GM23338 (cell line): ENCODE measurements around the gene SLC25A48. TPM values are rescaled to one million over a fixed set of nuclear protein-coding genes. Genes with fewer than 3 reads are reported as not detected.

Experiments
- ATAC-seq: fragments of 200-7000 bp; cut with Tn5 transposase; 3 replicates; pipeline ENCODE4 v1.9.1; 2020
- DNase-seq: peaks from one replicate; pipeline ENCODE4 v3.0.0-alpha.2; 2015; ENCODE audit warnings: low spot score
- H2AFZ ChIP-seq: fragments of 200-600 bp; sonication (generic); 2 replicates; pipeline ENCODE4 v1.8.0; 2016; ENCODE audit warnings: antibody characterized with exemption, mild to moderate bottlenecking, moderate library complexity
- H3F3A ChIP-seq: fragments of 200-600 bp; sonication (generic); replicated peaks from 2 replicates; pipeline ENCODE4 v1.8.0; 2017; ENCODE audit warnings: antibody characterized with exemption, mixed run types, low read depth
- H3K27ac ChIP-seq: fragments of 200-600 bp; sonication (generic); 2 replicates; pipeline ENCODE4 v1.6.1; 2016; ENCODE audit warnings: low read depth
- H3K27me3 ChIP-seq: fragments of 200-600 bp; sonication (generic); 2 replicates; pipeline ENCODE4 v1.8.0; 2016; ENCODE audit warnings: mild to moderate bottlenecking, mixed run types, moderate library complexity; ENCODE audit not compliant: insufficient read depth
- H3K36me3 ChIP-seq: fragments of 200-600 bp; sonication (generic); 2 replicates; pipeline ENCODE4 v1.8.0; 2016; ENCODE audit warnings: mild to moderate bottlenecking; ENCODE audit not compliant: insufficient read depth
- H3K4me1 ChIP-seq: fragments of 200-600 bp; sonication (generic); 2 replicates; pipeline ENCODE4 v1.8.0; 2016; ENCODE audit warnings: mild to moderate bottlenecking, moderate library complexity; ENCODE audit not compliant: insufficient read depth
- H3K4me2 ChIP-seq: fragments of 200-600 bp; sonication (generic); 2 replicates; pipeline ENCODE4 v1.7.1; 2017; ENCODE audit warnings: mixed run types
- H3K4me3 ChIP-seq: fragments of 200-600 bp; sonication (generic); 2 replicates; pipeline ENCODE4 v1.6.1; 2016; ENCODE audit warnings: mixed run types
- H3K79me2 ChIP-seq: fragments of 200-600 bp; sonication (generic); replicated peaks from 2 replicates; pipeline ENCODE4 v1.8.0; 2017; ENCODE audit warnings: mild to moderate bottlenecking; ENCODE audit not compliant: insufficient read depth
- H3K9me2 ChIP-seq: fragments of 200-600 bp; sonication (generic); 2 replicates; pipeline ENCODE4 v1.8.0; 2017; ENCODE audit not compliant: insufficient read depth
- H4K20me1 ChIP-seq: fragments of 200-600 bp; sonication (generic); replicated peaks from 2 replicates; pipeline ENCODE4 v1.8.0; 2017; ENCODE audit warnings: mild to moderate bottlenecking; ENCODE audit not compliant: insufficient read depth
- H3K27ac Mint-ChIP-seq: 2 replicates; pipeline ENCODE4 v1.8.0; 2020; ENCODE audit warnings: inconsistent platforms, mild to moderate bottlenecking, moderate library complexity, mixed read lengths
- H3K27me3 Mint-ChIP-seq: 3 replicates; pipeline ENCODE4 v1.8.0; 2022; ENCODE audit warnings: low read depth, mild to moderate bottlenecking, moderate library complexity, mixed read lengths, inconsistent platforms; ENCODE audit not compliant: insufficient read depth, poor library complexity
- H3K36me3 Mint-ChIP-seq: 3 replicates; pipeline ENCODE4 v1.8.0; 2021; ENCODE audit warnings: low read depth, mild to moderate bottlenecking, inconsistent platforms, moderate library complexity, mixed read lengths
- H3K4me1 Mint-ChIP-seq: 3 replicates; pipeline ENCODE4 v1.8.0; 2020; ENCODE audit warnings: mild to moderate bottlenecking, inconsistent platforms, mixed read lengths
- H3K4me3 Mint-ChIP-seq: 3 replicates; pipeline ENCODE4 v1.8.0; 2021; ENCODE audit warnings: moderate library complexity, mild to moderate bottlenecking, inconsistent platforms, mixed read lengths
- H3K9me3 Mint-ChIP-seq: 3 replicates; pipeline ENCODE4 v1.8.0; 2020; ENCODE audit warnings: moderate library complexity, mild to moderate bottlenecking, inconsistent platforms, mixed read lengths
- EZH2phosphoT487 ChIP-seq: fragments of 200-600 bp; sonication (generic); IDR thresholded peaks from one replicate; pipeline ENCODE4 v1.8.1; 2018; ENCODE audit warnings: antibody characterized with exemption; ENCODE audit not compliant: unreplicated experiment
- NANOG ChIP-seq: IDR thresholded peaks from 2 replicates; pipeline ENCODE4 v1.6.1; 2016; ENCODE audit warnings: antibody characterized with exemption, borderline replicate concordance
- STAT1 ChIP-seq: IDR thresholded peaks from one replicate; pipeline ENCODE4 v1.6.1; 2016; ENCODE audit warnings: antibody characterized with exemption; ENCODE audit not compliant: unreplicated experiment
- ZNF331 ChIP-seq: fragments of 250-450 bp; sonication (Bioruptor Pico); IDR thresholded peaks from 2 replicates; pipeline ENCODE4 v1.5.0; 2020; ENCODE audit warnings: low read depth, mild to moderate bottlenecking, moderate library complexity
- polyA plus RNA-seq: library from polyadenylated mRNA; unstranded; fragments of >200 nt; fragmentation: Nextera tagmentation; extraction: Ambion mirVana; gene quantifications from 2 replicates; pipeline ENCODE4 v1.2.1, GENCODE V29; 2016
- total RNA-seq: library from RNA; depleted of rRNA; stranded (reverse); fragments of >200 nt; shearing (Covaris generic); gene quantifications from 2 replicates; pipeline ENCODE4 v1.2.3, GENCODE V29; 2014
- TF ChIP-seq, protein P1 (sequence below): fragments of 250-450 bp; sonication (Bioruptor Pico); IDR thresholded peaks from 2 replicates; pipeline ENCODE4 v1.5.0; 2020; ENCODE audit warnings: mild to moderate bottlenecking, moderate library complexity
- TF ChIP-seq, protein P2 (sequence below): IDR thresholded peaks from one replicate; pipeline ENCODE4 v1.6.1; 2018; ENCODE audit warnings: antibody characterized with exemption; ENCODE audit not compliant: unreplicated experiment

The SLC25A48 gene
- total and polyA plus RNA-seq, 2 experiments from 2014 or later = 1.1 to 1.5 TPM

DNA sequence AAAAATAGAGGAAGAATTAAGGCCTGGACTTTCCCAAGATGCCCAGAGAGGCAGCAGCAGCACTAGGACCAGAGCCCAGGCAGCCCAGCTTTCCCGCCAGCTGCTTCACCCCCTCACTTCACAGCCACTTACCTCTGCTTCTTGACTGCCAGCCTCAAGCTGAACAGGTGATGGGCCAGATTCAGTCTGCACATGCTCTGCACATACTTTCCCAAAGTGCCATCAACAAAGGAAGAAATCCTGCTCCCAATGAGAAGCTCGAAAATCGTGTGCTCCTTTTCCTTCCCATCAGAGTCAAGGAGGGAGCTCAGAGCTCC, 4.1 kb upstream of the SLC25A48 start (continued):
- TF ChIP-seq, protein P1, sequence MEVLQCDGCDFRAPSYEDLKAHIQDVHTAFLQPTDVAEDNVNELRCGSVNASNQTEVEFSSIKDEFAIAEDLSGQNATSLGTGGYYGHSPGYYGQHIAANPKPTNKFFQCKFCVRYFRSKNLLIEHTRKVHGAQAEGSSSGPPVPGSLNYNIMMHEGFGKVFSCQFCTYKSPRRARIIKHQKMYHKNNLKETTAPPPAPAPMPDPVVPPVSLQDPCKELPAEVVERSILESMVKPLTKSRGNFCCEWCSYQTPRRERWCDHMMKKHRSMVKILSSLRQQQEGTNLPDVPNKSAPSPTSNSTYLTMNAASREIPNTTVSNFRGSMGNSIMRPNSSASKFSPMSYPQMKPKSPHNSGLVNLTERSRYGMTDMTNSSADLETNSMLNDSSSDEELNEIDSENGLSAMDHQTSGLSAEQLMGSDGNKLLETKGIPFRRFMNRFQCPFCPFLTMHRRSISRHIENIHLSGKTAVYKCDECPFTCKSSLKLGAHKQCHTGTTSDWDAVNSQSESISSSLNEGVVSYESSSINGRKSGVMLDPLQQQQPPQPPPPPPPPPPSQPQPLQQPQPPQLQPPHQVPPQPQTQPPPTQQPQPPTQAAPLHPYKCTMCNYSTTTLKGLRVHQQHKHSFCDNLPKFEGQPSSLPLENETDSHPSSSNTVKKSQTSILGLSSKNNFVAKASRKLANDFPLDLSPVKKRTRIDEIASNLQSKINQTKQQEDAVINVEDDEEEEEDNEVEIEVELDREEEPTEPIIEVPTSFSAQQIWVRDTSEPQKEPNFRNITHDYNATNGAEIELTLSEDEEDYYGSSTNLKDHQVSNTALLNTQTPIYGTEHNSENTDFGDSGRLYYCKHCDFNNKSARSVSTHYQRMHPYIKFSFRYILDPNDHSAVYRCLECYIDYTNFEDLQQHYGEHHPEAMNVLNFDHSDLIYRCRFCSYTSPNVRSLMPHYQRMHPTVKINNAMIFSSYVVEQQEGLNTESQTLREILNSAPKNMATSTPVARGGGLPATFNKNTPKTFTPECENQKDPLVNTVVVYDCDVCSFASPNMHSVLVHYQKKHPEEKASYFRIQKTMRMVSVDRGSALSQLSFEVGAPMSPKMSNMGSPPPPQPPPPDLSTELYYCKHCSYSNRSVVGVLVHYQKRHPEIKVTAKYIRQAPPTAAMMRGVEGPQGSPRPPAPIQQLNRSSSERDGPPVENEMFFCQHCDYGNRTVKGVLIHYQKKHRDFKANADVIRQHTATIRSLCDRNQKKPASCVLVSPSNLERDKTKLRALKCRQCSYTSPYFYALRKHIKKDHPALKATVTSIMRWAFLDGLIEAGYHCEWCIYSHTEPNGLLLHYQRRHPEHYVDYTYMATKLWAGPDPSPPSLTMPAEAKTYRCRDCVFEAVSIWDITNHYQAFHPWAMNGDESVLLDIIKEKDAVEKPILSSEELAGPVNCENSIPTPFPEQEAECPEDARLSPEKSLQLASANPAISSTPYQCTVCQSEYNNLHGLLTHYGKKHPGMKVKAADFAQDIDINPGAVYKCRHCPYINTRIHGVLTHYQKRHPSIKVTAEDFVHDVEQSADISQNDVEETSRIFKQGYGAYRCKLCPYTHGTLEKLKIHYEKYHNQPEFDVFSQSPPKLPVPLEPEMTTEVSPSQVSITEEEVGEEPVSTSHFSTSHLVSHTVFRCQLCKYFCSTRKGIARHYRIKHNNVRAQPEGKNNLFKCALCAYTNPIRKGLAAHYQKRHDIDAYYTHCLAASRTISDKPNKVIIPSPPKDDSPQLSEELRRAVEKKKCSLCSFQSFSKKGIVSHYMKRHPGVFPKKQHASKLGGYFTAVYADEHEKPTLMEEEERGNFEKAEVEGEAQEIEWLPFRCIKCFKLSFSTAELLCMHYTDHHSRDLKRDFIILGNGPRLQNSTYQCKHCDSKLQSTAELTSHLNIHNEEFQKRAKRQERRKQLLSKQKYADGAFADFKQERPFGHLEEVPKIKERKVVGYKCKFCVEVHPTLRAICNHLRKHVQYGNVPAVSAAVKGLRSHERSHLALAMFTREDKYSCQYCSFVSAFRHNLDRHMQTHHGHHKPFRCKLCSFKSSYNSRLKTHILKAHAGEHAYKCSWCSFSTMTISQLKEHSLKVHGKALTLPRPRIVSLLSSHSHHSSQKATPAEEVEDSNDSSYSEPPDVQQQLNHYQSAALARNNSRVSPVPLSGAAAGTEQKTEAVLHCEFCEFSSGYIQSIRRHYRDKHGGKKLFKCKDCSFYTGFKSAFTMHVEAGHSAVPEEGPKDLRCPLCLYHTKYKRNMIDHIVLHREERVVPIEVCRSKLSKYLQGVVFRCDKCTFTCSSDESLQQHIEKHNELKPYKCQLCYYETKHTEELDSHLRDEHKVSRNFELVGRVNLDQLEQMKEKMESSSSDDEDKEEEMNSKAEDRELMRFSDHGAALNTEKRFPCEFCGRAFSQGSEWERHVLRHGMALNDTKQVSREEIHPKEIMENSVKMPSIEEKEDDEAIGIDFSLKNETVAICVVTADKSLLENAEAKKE (CRISPR knock-in tag) = no peak
- TF ChIP-seq NANOG = no peak
- no peak for TF ChIP-seq ZNF331 (CRISPR knock-in tag)
- no peak for TF ChIP-seq STAT1

DNA sequence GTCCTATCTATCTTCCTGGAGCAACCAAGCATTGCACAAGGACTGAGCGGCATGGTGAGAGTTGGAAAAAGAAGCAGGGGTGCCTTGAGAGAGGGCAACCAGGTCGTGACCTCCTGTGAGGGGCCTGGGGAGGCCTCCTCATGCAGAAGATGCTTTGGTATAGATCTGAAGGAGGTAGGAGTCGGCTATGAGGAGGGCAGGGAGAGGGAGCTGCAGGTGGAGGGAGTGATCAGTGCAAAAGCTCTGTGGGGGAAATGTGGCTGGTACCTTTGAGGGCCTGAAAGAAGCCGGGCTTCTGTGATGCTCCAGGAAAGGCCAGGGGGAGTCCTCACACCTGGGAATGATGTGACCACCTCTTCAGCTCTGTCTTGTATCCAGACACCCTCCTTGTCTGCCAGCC, 3.6 kb upstream of the SLC25A48 start:
- no peak overlapping the region for H3K27ac Mint-ChIP-seq
- no peaks in the 10 kb centered on the region for H4K20me1 ChIP-seq
- no peak overlapping the region for H3K4me3 ChIP-seq
- H2AFZ ChIP-seq = no peak overlapping the region
- peaks cover 58% of the 10 kb centered on the region for H3K27me3 Mint-ChIP-seq
- H3K4me1 Mint-ChIP-seq = 0 out of 3 replicates have a peak, but pooled peaks cover 4% of the 10 kb centered on the region
- ATAC-seq (no peak), DNase-seq (no peak)
- no peaks in the 10 kb centered on the region for H3K36me3 ChIP-seq
- no peaks in the 10 kb centered on the region for H3K79me2 ChIP-seq
- H3K9me2 ChIP-seq = no peaks in the 10 kb centered on the region
- H3K27me3 ChIP-seq = peaks cover 34% of the 10 kb centered on the region
- no peaks in the 10 kb centered on the region for H3K9me3 Mint-ChIP-seq
- no peaks in the 10 kb centered on the region for H3F3A ChIP-seq
- H3K36me3 Mint-ChIP-seq = no peaks in the 10 kb centered on the region; the same call in 2 of the 3 replicates
- no peak overlapping the region for H3K27ac ChIP-seq
- H3K4me3 Mint-ChIP-seq = no peak overlapping the region
- H3K4me1 ChIP-seq = no peaks in the 10 kb centered on the region; the same call in 1 of the 2 replicates
- H3K4me2 ChIP-seq = no peak overlapping the region
- TF ChIP-seq, protein P1 (CRISPR knock-in tag) = no peak
- TF ChIP-seq, protein P2, sequence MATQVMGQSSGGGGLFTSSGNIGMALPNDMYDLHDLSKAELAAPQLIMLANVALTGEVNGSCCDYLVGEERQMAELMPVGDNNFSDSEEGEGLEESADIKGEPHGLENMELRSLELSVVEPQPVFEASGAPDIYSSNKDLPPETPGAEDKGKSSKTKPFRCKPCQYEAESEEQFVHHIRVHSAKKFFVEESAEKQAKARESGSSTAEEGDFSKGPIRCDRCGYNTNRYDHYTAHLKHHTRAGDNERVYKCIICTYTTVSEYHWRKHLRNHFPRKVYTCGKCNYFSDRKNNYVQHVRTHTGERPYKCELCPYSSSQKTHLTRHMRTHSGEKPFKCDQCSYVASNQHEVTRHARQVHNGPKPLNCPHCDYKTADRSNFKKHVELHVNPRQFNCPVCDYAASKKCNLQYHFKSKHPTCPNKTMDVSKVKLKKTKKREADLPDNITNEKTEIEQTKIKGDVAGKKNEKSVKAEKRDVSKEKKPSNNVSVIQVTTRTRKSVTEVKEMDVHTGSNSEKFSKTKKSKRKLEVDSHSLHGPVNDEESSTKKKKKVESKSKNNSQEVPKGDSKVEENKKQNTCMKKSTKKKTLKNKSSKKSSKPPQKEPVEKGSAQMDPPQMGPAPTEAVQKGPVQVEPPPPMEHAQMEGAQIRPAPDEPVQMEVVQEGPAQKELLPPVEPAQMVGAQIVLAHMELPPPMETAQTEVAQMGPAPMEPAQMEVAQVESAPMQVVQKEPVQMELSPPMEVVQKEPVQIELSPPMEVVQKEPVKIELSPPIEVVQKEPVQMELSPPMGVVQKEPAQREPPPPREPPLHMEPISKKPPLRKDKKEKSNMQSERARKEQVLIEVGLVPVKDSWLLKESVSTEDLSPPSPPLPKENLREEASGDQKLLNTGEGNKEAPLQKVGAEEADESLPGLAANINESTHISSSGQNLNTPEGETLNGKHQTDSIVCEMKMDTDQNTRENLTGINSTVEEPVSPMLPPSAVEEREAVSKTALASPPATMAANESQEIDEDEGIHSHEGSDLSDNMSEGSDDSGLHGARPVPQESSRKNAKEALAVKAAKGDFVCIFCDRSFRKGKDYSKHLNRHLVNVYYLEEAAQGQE = no peak
- TF ChIP-seq NANOG (no peak), EZH2phosphoT487 (no peak), STAT1 (no peak)
